ENCODE measurements around the gene GPR12. TPM values are rescaled to one million over a fixed set of nuclear protein-coding genes. Genes with fewer than 3 reads are reported as not detected.

The GPR12 gene
- total and polyA plus RNA-seq, 2 donors (not counting 3 experiments of a cell fraction or from before 2014, with no cell fraction given): not detected

DNA sequence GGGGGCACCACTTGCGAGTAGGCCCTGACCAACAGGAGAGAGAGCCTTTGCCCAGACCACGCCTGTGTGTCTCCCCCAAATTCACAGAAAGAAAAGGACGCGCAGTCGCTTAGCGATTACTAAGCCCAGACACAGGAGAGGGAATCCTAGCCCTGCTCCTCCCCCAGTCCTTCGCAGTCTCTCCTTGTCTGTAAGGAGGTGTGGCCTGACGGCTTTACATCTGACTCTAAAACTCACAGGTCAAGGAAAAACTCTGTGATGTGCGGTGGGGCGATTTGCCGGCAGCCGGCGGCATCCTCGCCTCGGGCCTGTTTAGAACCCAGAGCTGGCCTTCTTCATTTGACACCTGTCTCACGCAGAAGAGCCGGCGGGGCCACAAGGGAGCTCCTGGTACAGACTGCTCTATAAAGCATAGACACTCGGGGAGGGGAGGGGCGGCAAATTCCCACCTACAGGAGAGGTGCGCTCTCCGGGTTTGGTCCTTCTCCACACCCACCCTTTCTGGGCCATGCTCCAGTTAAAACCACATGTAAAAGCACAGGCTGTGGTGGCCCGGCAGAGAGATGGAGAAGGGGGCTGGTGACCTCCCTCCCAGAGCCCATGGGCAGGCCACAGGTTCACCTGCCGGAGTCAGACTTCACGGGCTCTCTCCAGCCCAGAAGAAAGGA lies 17.8 kb downstream of the GPR12 start:
- DNase-seq (ENCODE audit: low read depth, low spot score): no peak
- TF ChIP-seq JUN (IDR thresholded peaks at IDR 0.05; ENCODE audit: borderline replicate concordance, insufficient read depth, insufficient read length, low read depth) (no peak), FOS (IDR thresholded peaks at IDR 0.05; ENCODE audit: borderline replicate concordance, insufficient read depth, low read length) (no peak), POLR2AphosphoS5 (IDR thresholded peaks at IDR 0.05; ENCODE audit: insufficient read depth, low read depth, low read length) (no peak), EZH2 (IDR thresholded peaks at IDR 0.05; ENCODE audit: borderline replicate concordance, low read depth, low read length, severe bottlenecking) (no peak), POLR2A (IDR thresholded peaks at IDR 0.05; ENCODE audit: low read depth, low read length) (no peak), MYC (IDR thresholded peaks at IDR 0.05; ENCODE audit: low read depth, low read length) (no peak), GATA2 (IDR thresholded peaks at IDR 0.05; ENCODE audit: insufficient read depth, insufficient read length, low read depth, low read length) (no peak)
- TF ChIP-seq, protein P1, sequence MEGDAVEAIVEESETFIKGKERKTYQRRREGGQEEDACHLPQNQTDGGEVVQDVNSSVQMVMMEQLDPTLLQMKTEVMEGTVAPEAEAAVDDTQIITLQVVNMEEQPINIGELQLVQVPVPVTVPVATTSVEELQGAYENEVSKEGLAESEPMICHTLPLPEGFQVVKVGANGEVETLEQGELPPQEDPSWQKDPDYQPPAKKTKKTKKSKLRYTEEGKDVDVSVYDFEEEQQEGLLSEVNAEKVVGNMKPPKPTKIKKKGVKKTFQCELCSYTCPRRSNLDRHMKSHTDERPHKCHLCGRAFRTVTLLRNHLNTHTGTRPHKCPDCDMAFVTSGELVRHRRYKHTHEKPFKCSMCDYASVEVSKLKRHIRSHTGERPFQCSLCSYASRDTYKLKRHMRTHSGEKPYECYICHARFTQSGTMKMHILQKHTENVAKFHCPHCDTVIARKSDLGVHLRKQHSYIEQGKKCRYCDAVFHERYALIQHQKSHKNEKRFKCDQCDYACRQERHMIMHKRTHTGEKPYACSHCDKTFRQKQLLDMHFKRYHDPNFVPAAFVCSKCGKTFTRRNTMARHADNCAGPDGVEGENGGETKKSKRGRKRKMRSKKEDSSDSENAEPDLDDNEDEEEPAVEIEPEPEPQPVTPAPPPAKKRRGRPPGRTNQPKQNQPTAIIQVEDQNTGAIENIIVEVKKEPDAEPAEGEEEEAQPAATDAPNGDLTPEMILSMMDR (IDR thresholded peaks at IDR 0.05; ENCODE audit: extremely low read depth in 1 of 2, insufficient read depth in 1 of 2, low read depth in 1 of 2, low read length in 2 of 2): no peak
- TF ChIP-seq, protein P2, sequence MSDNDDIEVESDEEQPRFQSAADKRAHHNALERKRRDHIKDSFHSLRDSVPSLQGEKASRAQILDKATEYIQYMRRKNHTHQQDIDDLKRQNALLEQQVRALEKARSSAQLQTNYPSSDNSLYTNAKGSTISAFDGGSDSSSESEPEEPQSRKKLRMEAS (IDR thresholded peaks at IDR 0.05; ENCODE audit: insufficient read depth, insufficient read length): no peak
- no peak overlapping the region for H3K4me2 ChIP-seq (ENCODE audit: insufficient read depth, low read length)
- dilution Hi-C loops (cut with MboI; ENCODE audit: extremely low pct_ligation_motif_present, low sequenced_read_pairs) (no loop called here), intact Hi-C loops (cut with micrococcal nuclease) (no loop called here)
- no peaks in the 10 kb centered on the region for H3K36me3 ChIP-seq (ENCODE audit: control insufficient read depth in 2 of 2, extremely low read depth in 1 of 2, insufficient read depth in 2 of 2, low read length in 2 of 2)
- H3K4me1 ChIP-seq (ENCODE audit: control insufficient read depth, extremely low read depth, insufficient read depth, low read length): no peaks in the 10 kb centered on the region
- no peak overlapping the region for H2AFZ ChIP-seq (ENCODE audit: low read depth, low read length)
- H3K9ac ChIP-seq (replicated peaks; ENCODE audit: extremely low read depth, insufficient read depth, low read length): no peak overlapping the region
- H3K9me1 ChIP-seq (replicated peaks; ENCODE audit: control insufficient read depth, extremely low read depth, insufficient read depth, low read length): no peaks in the 10 kb centered on the region
- peaks cover 24 to 30% of the 10 kb centered on the region in 2 experiments for H3K27me3 ChIP-seq (ENCODE audit: control insufficient read depth in 2 of 2, insufficient read depth in 2 of 2, low read length in 2 of 2)
- no peak for FAIRE-seq
- H3K27ac ChIP-seq (ENCODE audit: insufficient read depth, low read depth, low read length): no peak overlapping the region
- H3K4me3 ChIP-seq (replicated peaks in 1 of 3; ENCODE audit: insufficient read depth in 1 of 3, low read depth in 1 of 3, low read length in 3 of 3): no peak overlapping the region
- no peaks in the 10 kb centered on the region for H3K9me3 ChIP-seq (replicated peaks; ENCODE audit: control insufficient read depth, insufficient read depth, low read length)
- no peaks in the 10 kb centered on the region for H4K20me1 ChIP-seq (replicated peaks; ENCODE audit: control insufficient read depth, extremely low read depth, insufficient read depth, low read length)
- POLR2A ChIA-PET: no interaction called here
- no peaks in the 10 kb centered on the region for H3K79me2 ChIP-seq (ENCODE audit: control insufficient read depth, insufficient read depth, low read length)
- BruUV-seq (replicated peaks): no TSS peak
- CTCF ChIA-PET: no interaction called here
